HG03066 (cell line): ENCODE measurements around the gene RERE.
"Not testable (repeated sequence)": the region's sequence is repeated elsewhere in the genome, so short reads cannot be mapped to it uniquely, and the experiment has no call there.

ENCODE experiments used
- ATAC-seq: cut with Tn5 transposase; IDR thresholded peaks from one replicate; pipeline ENCODE4 v1.9.1; 2021; ENCODE audit warnings: low read depth; ENCODE audit not compliant: unreplicated experiment

Gene RERE

GRCh38 chr1:8621034-8621582, 196.3 kb downstream of the RERE start:
- ATAC-seq: not testable (repeated sequence)

- ATAC-seq: not testable (repeated sequence)
Measured at GRCh38 chr1:8619917-8620502, 197.4 kb downstream of the RERE start.

- ATAC-seq: not testable (repeated sequence)
Measured at GRCh38 chr1:8619419-8619818, 198.0 kb downstream of the RERE start.

- not testable (repeated sequence) for ATAC-seq
Measured at GRCh38 chr1:8616791-8617190, 200.6 kb downstream of the RERE start.

GRCh38 chr1:8611634-8612515, 205.6 kb downstream of the RERE start:
- ATAC-seq: not testable (repeated sequence)

GRCh38 chr1:8607906-8608305, 209.5 kb downstream of the RERE start:
- ATAC-seq: no peak

GRCh38 chr1:8604041-8604945, 213.1 kb downstream of the RERE start:
- ATAC-seq: peak; percentile 89

- ATAC-seq: no peak
Measured at GRCh38 chr1:8603220-8603616, 214.2 kb downstream of the RERE start.

- no peak for ATAC-seq
Measured at GRCh38 chr1:8602471-8603219, 214.8 kb downstream of the RERE start.

- no peak for ATAC-seq
Measured at GRCh38 chr1:8600336-8600735, 217.1 kb downstream of the RERE start.

GRCh38 chr1:8599646-8600212, 217.7 kb downstream of the RERE start:
- ATAC-seq: no peak

GRCh38 chr1:8598783-8599182, 218.7 kb downstream of the RERE start:
- no peak for ATAC-seq

GRCh38 chr1:8598060-8598724, 219.2 kb downstream of the RERE start:
- ATAC-seq: no peak

GRCh38 chr1:8597455-8597854, 220.0 kb downstream of the RERE start:
- ATAC-seq: no peak

GRCh38 chr1:8595941-8596340, 221.5 kb downstream of the RERE start:
- ATAC-seq: no peak

GRCh38 chr1:8595332-8595731, 222.1 kb downstream of the RERE start:
- no peak for ATAC-seq

- ATAC-seq: not testable (repeated sequence)
Measured at GRCh38 chr1:8593292-8593691, 224.1 kb downstream of the RERE start.

- no peak for ATAC-seq
Measured at GRCh38 chr1:8591569-8591968, 225.9 kb downstream of the RERE start.

GRCh38 chr1:8590721-8591351, 226.6 kb downstream of the RERE start:
- ATAC-seq: no peak
